Vagina (tissue), 2 donors: ENCODE results near the gene OR2V2.

Experiments
- POLR2A ChIP-seq, 2 donors: fragments of 450-650 bp; IDR thresholded peaks; one replicate each; pipeline ENCODE4 v1.6.1; 2017; ENCODE audit warnings: antibody characterized with exemption in 2 of 2, mild to moderate bottlenecking in 2 of 2, moderate library complexity in 2 of 2
- POLR2AphosphoS5 ChIP-seq, 2 donors: sonication (generic); formaldehyde crosslinking; IDR thresholded peaks; one replicate each; pipeline ENCODE4 v1.9.0; 2017; ENCODE audit warnings: antibody characterized with exemption in 2 of 2, mild to moderate bottlenecking in 2 of 2, low read depth in 1 of 2; ENCODE audit not compliant: insufficient read depth in 1 of 2
- TF ChIP-seq, protein P1 (sequence below), 3 experiments: fragments of 450-650 bp in 2 of 3; fragments of 200-600 bp in 1 of 3; sonication (generic) in 1 of 3; IDR thresholded peaks; one replicate each; pipeline ENCODE4 v1.5.1; 2017 to 2019; ENCODE audit warnings: antibody characterized with exemption in 3 of 3, mild to moderate bottlenecking in 2 of 3, moderate library complexity in 2 of 3

DNA sequence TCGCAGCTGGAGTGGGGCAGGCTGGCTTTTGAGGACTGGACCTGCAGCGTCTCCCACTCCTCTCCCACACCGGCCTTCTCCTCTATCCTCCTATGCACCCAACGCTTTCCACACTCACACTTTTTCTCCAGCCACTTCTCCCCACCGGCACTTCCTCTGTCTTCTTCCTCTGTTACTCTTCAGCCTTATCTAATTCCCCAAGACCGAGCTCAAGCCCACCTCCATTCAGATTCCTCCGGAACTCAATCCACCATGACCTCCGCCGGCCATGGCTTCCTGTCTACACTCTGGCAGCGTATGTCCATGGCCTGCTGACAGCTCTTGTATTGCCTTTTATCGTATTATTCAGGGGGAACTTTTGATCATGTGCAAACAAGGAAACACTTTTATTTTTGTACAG lies 15.9 kb upstream of the OR2V2 start:
- TF ChIP-seq, protein P1, sequence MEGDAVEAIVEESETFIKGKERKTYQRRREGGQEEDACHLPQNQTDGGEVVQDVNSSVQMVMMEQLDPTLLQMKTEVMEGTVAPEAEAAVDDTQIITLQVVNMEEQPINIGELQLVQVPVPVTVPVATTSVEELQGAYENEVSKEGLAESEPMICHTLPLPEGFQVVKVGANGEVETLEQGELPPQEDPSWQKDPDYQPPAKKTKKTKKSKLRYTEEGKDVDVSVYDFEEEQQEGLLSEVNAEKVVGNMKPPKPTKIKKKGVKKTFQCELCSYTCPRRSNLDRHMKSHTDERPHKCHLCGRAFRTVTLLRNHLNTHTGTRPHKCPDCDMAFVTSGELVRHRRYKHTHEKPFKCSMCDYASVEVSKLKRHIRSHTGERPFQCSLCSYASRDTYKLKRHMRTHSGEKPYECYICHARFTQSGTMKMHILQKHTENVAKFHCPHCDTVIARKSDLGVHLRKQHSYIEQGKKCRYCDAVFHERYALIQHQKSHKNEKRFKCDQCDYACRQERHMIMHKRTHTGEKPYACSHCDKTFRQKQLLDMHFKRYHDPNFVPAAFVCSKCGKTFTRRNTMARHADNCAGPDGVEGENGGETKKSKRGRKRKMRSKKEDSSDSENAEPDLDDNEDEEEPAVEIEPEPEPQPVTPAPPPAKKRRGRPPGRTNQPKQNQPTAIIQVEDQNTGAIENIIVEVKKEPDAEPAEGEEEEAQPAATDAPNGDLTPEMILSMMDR (IDR thresholded peaks at IDR 0.05), result no peak
- TF ChIP-seq POLR2A (IDR thresholded peaks at IDR 0.05), result no peak
- no peak for TF ChIP-seq POLR2AphosphoS5 (IDR thresholded peaks at IDR 0.05; ENCODE audit: insufficient read depth in 1 of 2, low read depth in 1 of 2)
